ENCODE measurements around the gene RPS15. TPM values are rescaled to one million over a fixed set of nuclear protein-coding genes. Genes with fewer than 3 reads are reported as not detected.

Gene RPS15
- total and polyA plus RNA-seq, 2 of the 13 experiments (the other 11 are each of a cell fraction or from before 2014, with no cell fraction given): 695 to 1,411 TPM

- TF ChIP-seq TSC22D2 (CRISPR knock-in tag; IDR thresholded peaks at IDR 0.05; ENCODE audit: borderline replicate concordance): no peak
- TF ChIP-seq ZNF143 (CRISPR knock-in tag; IDR thresholded peaks at IDR 0.05): peak; percentile 16; the same call in 1 of the 2 replicates
- TF ChIP-seq, protein P1, sequence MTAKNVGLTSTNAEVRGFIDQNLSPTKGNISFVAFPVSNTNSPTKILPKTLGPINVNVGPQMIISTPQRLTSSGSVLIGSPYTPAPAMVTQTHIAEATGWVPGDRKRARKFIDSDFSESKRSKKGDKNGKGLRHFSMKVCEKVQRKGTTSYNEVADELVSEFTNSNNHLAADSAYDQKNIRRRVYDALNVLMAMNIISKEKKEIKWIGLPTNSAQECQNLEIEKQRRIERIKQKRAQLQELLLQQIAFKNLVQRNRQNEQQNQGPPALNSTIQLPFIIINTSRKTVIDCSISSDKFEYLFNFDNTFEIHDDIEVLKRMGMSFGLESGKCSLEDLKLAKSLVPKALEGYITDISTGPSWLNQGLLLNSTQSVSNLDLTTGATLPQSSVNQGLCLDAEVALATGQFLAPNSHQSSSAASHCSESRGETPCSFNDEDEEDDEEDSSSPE (CRISPR knock-in tag; IDR thresholded peaks at IDR 0.05): peak; percentile 52; the same call in 1 of the 2 replicates
- TF ChIP-seq THAP11 (CRISPR knock-in tag; IDR thresholded peaks at IDR 0.05): peak; percentile 39; the same call in 1 of the 2 replicates
- peak; percentile 70; the same call in 1 of the 2 replicates for TF ChIP-seq ZNF274 (CRISPR knock-in tag; IDR thresholded peaks at IDR 0.05)
- TF ChIP-seq ZNF792 (CRISPR knock-in tag; IDR thresholded peaks at IDR 0.05): no peak
- TF ChIP-seq, protein P2, sequence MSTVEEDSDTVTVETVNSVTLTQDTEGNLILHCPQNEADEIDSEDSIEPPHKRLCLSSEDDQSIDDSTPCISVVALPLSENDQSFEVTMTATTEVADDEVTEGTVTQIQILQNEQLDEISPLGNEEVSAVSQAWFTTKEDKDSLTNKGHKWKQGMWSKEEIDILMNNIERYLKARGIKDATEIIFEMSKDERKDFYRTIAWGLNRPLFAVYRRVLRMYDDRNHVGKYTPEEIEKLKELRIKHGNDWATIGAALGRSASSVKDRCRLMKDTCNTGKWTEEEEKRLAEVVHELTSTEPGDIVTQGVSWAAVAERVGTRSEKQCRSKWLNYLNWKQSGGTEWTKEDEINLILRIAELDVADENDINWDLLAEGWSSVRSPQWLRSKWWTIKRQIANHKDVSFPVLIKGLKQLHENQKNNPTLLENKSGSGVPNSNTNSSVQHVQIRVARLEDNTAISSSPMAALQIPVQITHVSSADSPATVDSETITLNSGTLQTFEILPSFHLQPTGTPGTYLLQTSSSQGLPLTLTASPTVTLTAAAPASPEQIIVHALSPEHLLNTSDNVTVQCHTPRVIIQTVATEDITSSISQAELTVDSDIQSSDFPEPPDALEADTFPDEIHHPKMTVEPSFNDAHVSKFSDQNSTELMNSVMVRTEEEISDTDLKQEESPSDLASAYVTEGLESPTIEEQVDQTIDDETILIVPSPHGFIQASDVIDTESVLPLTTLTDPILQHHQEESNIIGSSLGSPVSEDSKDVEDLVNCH (CRISPR knock-in tag; IDR thresholded peaks at IDR 0.05): no peak
- no peak for TF ChIP-seq GZF1 (CRISPR knock-in tag; IDR thresholded peaks at IDR 0.05)
- TF ChIP-seq, protein P3, sequence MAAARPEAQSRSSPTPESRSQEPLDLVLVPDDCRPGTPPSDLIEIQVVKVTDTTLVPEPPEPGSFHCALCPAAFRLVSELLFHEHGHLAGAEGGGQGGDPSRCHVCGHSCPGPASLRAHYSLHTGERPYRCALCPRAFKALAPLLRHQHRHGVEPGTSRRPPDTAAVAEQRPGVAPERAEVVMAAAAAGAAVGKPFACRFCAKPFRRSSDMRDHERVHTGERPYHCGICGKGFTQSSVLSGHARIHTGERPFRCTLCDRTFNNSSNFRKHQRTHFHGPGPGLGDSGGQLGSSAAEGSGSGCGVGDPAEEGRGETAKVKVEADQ (CRISPR knock-in tag; IDR thresholded peaks at IDR 0.05; ENCODE audit: borderline replicate concordance): no peak
- TF ChIP-seq ESRRA (CRISPR knock-in tag; IDR thresholded peaks at IDR 0.05; ENCODE audit: low read depth): no peak
- no peak for TF ChIP-seq MAFF (IDR thresholded peaks at IDR 0.05; ENCODE audit: low read depth, low read length)
- TF ChIP-seq HNF4A (CRISPR knock-in tag; IDR thresholded peaks at IDR 0.05): no peak
- TF ChIP-seq CBX5 (CRISPR knock-in tag; IDR thresholded peaks at IDR 0.05; ENCODE audit: borderline replicate concordance): 0 out of 2 replicates have a peak, but pooled peaks have one; percentile 59
- no peak for TF ChIP-seq NPAS2 (CRISPR knock-in tag; IDR thresholded peaks at IDR 0.05; ENCODE audit: borderline replicate concordance)
- TF ChIP-seq HDAC6 (IDR thresholded peaks at IDR 0.05; ENCODE audit: low read depth, low read length): no peak
- no peak for TF ChIP-seq SIX1 (CRISPR knock-in tag; IDR thresholded peaks at IDR 0.05; ENCODE audit: borderline replicate concordance)
- TF ChIP-seq DNMT3B (CRISPR knock-in tag; conservative IDR thresholded peaks at IDR 0.05): no peak
- TF ChIP-seq CEBPG (CRISPR knock-in tag; IDR thresholded peaks at IDR 0.05): no peak
- TF ChIP-seq RCOR2 (CRISPR knock-in tag; IDR thresholded peaks at IDR 0.05): peak; percentile 61; the same call in 1 of the 2 replicates
- TF ChIP-seq GATAD2A (CRISPR knock-in tag; IDR thresholded peaks at IDR 0.05): no peak
- TF ChIP-seq MYC (CRISPR knock-in tag; IDR thresholded peaks at IDR 0.05; ENCODE audit: borderline replicate concordance): peak; percentile 46
- peak; percentile 52; the same call in 1 of the 2 replicates for TF ChIP-seq HOXA9 (CRISPR knock-in tag; IDR thresholded peaks at IDR 0.05; ENCODE audit: borderline replicate concordance)
- no peak; the same call in 1 of the 2 replicates for TF ChIP-seq ZNF816 (CRISPR knock-in tag; IDR thresholded peaks at IDR 0.05; ENCODE audit: borderline replicate concordance)
Observed at GRCh38 chr19:1445185-1445931, 7.2 kb downstream of the RPS15 start (continued).
